H1 (cell line): ENCODE results near the gene CHST11. TPM values are rescaled to one million over a fixed set of nuclear protein-coding genes. Genes with fewer than 3 reads are reported as not detected.

Source experiments
- CTCF ChIA-PET: fragments of 300-600 bp; sonication (Branson Sonifier 250); formaldehyde crosslinking; loops from one replicate; lab custom pipeline; 2021; ENCODE audit not compliant: partially characterized antibody; lab: Charles Lee
- POLR2A ChIA-PET: fragments of 300-600 bp; sonication (Branson Sonifier 250); formaldehyde crosslinking; loops from one replicate; lab custom pipeline; 2021; ENCODE audit warnings: inconsistent platforms; ENCODE audit not compliant: partially characterized antibody; lab: Charles Lee
- DNase-seq, 2 experiments: peaks; one replicate each; pipeline versions ENCODE4 v3.0.0 to v3.0.0-alpha.2; 2010 to 2022; ENCODE audit warnings: low spot score in 2 of 2, low read depth in 1 of 2, mixed read lengths in 1 of 2
- FAIRE-seq: peaks from 2 replicates; lab custom pipeline; 2011; peaks lifted over from hg19 to GRCh38; lab: Jason Lieb, UNC
- H2AFZ ChIP-seq: 2 replicates; pipeline ENCODE4 v1.8.1; 2012; ENCODE audit warnings: low read length, inconsistent platforms
- H2AK5ac ChIP-seq: 2 replicates; pipeline ENCODE4 v1.6.1; 2013; ENCODE audit warnings: low read depth, low read length
- H2BK120ac ChIP-seq: replicated peaks from 2 replicates; pipeline ENCODE3; 2013; ENCODE audit warnings: low read depth, low read length, inconsistent platforms
- H2BK12ac ChIP-seq: 2 replicates; pipeline ENCODE4 v1.6.1; 2013; ENCODE audit warnings: low read depth, low read length
- H2BK15ac ChIP-seq: 2 replicates; pipeline ENCODE4 v1.6.1; 2013; ENCODE audit warnings: low read length
- H2BK20ac ChIP-seq: 2 replicates; pipeline ENCODE4 v1.6.1; 2013; ENCODE audit warnings: low read length
- H2BK5ac ChIP-seq: 2 replicates; pipeline ENCODE4 v1.6.1; 2013; ENCODE audit warnings: low read depth, low read length
- H3K14ac ChIP-seq: 2 replicates; pipeline ENCODE4 v1.6.1; 2013; ENCODE audit warnings: inconsistent platforms; ENCODE audit not compliant: insufficient read length
- H3K18ac ChIP-seq: 2 replicates; pipeline ENCODE4 v1.6.1; 2013; ENCODE audit warnings: low read length; ENCODE audit errors: extremely low read depth
- H3K23ac ChIP-seq: 2 replicates; pipeline ENCODE4 v1.6.1; 2013; ENCODE audit warnings: inconsistent platforms; ENCODE audit not compliant: insufficient read length
- H3K23me2 ChIP-seq: 2 replicates; pipeline ENCODE4 v1.6.1; 2013; ENCODE audit warnings: low read depth, low read length
- H3K27ac ChIP-seq: 2 replicates; pipeline ENCODE4 v1.6.1; 2011; ENCODE audit warnings: low read depth, low read length, inconsistent platforms
- H3K27me3 ChIP-seq, 4 experiments: replicated peaks in 1 of 4; 1 replicate in 1 of 4; 2 replicates in 3 of 4; pipeline versions ENCODE4 v1.6.1 to v1.8.1; 2011 to 2013; ENCODE audit warnings: low read length in 3 of 4, mild to moderate bottlenecking in 3 of 4, inconsistent platforms in 2 of 4, mixed read lengths in 2 of 4, moderate library complexity in 1 of 4; ENCODE audit not compliant: control insufficient read depth in 3 of 4, insufficient read depth in 3 of 4; ENCODE audit errors: extremely low read depth in 1 of 4
- H3K36me3 ChIP-seq, 4 experiments: 2 replicates each; pipeline versions ENCODE4 v1.6.1 to v1.8.1; 2011 to 2013; ENCODE audit warnings: mild to moderate bottlenecking in 4 of 4, low read length in 3 of 4, moderate library complexity in 2 of 4, control low read depth in 1 of 4, inconsistent platforms in 1 of 4; ENCODE audit not compliant: insufficient read depth in 4 of 4, control insufficient read depth in 2 of 4
- H3K4ac ChIP-seq: replicated peaks from 2 replicates; pipeline ENCODE3; 2013; ENCODE audit warnings: low read length, low read depth, mixed read lengths, inconsistent platforms; ENCODE audit not compliant: insufficient read length
- H3K4me1 ChIP-seq, 4 experiments: replicated peaks in 1 of 4; 1 replicate in 1 of 4; 2 replicates in 3 of 4; pipeline versions ENCODE4 v1.6.1 to v1.8.1; 2011 to 2013; ENCODE audit warnings: low read length in 3 of 4, inconsistent platforms in 2 of 4, mixed read lengths in 1 of 4; ENCODE audit not compliant: insufficient read depth in 4 of 4, control insufficient read depth in 3 of 4
- H3K4me2 ChIP-seq, 2 experiments: 2 replicates each; pipeline versions ENCODE4 v1.6.1 to v1.8.1; 2011 to 2013; ENCODE audit warnings: low read depth in 2 of 2, low read length in 2 of 2, control low read depth in 1 of 2, inconsistent platforms in 1 of 2, mild to moderate bottlenecking in 1 of 2; ENCODE audit not compliant: insufficient read depth in 1 of 2
- H3K4me3 ChIP-seq, 4 experiments: fragments of 200-600, 300-600 bp in 1 of 4; sonication (generic), shearing (Covaris generic), sonication (Bioruptor Twin) in 1 of 4; 2 replicates each; pipeline versions ENCODE4 v1.5.1 to v1.8.1; 2011 to 2016; ENCODE audit warnings: low read length in 4 of 4, low read depth in 3 of 4, control low read depth in 2 of 4, inconsistent platforms in 2 of 4, mild to moderate bottlenecking in 2 of 4, mixed read lengths in 1 of 4, moderate library complexity in 1 of 4; ENCODE audit not compliant: insufficient read depth in 2 of 4; ENCODE audit errors: extremely low read depth in 1 of 4
- H3K56ac ChIP-seq: replicated peaks from 2 replicates; pipeline ENCODE3; 2013; ENCODE audit warnings: low read depth, mild to moderate bottlenecking, mixed read lengths, low read length, inconsistent platforms; ENCODE audit not compliant: insufficient read length
- H3K79me1 ChIP-seq: 2 replicates; pipeline ENCODE4 v1.6.1; 2013; ENCODE audit warnings: low read depth, low read length, control low read depth
- H3K79me2 ChIP-seq, 2 experiments: 2 replicates each; pipeline versions ENCODE4 v1.6.1 to v1.8.1; 2012 to 2013; ENCODE audit warnings: low read length in 2 of 2, mild to moderate bottlenecking in 2 of 2, inconsistent platforms in 1 of 2; ENCODE audit not compliant: insufficient read depth in 2 of 2, control insufficient read depth in 1 of 2
- H3K9ac ChIP-seq, 4 experiments: replicated peaks in 1 of 4; 1 replicate in 1 of 4; 2 replicates in 3 of 4; pipeline versions ENCODE4 v1.6.1 to v1.8.1; 2011 to 2013; ENCODE audit warnings: low read depth in 3 of 4, low read length in 3 of 4, control low read depth in 2 of 4, mild to moderate bottlenecking in 2 of 4, moderate library complexity in 2 of 4, inconsistent platforms in 1 of 4; ENCODE audit errors: extremely low read depth in 1 of 4
- H3K9me3 ChIP-seq, 2 experiments: 2 replicates each; pipeline versions ENCODE4 v1.6.1 to v1.8.1; 2012 to 2013; ENCODE audit warnings: mild to moderate bottlenecking in 2 of 2, moderate library complexity in 2 of 2, control low read depth in 1 of 2, inconsistent platforms in 1 of 2, low read depth in 1 of 2, low read length in 1 of 2, mixed read lengths in 1 of 2; ENCODE audit not compliant: insufficient read depth in 2 of 2
- H4K20me1 ChIP-seq, 2 experiments: replicated peaks in 1 of 2; 2 replicates each; pipeline versions ENCODE3 to v1.8.1; 2011 to 2013; ENCODE audit warnings: inconsistent platforms in 2 of 2, low read length in 2 of 2, mild to moderate bottlenecking in 1 of 2; ENCODE audit not compliant: insufficient read depth in 2 of 2, control insufficient read depth in 1 of 2
- H4K5ac ChIP-seq: 2 replicates; pipeline ENCODE4 v1.6.1; 2013; ENCODE audit warnings: low read length, low read depth, mixed read lengths, inconsistent platforms; ENCODE audit not compliant: insufficient read length
- H4K8ac ChIP-seq: 2 replicates; pipeline ENCODE4 v1.8.0; 2013; ENCODE audit warnings: mild to moderate bottlenecking, moderate library complexity, low read length, inconsistent platforms; ENCODE audit not compliant: insufficient read depth; ENCODE audit errors: extremely low read depth
- H4K91ac ChIP-seq: replicated peaks from 2 replicates; pipeline ENCODE3; 2013; ENCODE audit warnings: low read length, mixed read lengths, inconsistent platforms; ENCODE audit not compliant: insufficient read length
- CBX5 ChIP-seq: fragments of 300-800, 300-1000 bp; sonication (generic); IDR thresholded peaks from 2 replicates; pipeline ENCODE4 v1.7.1; 2016; ENCODE audit warnings: antibody characterized with exemption, low read length, low read depth
- NANOG ChIP-seq: IDR thresholded peaks from 2 replicates; pipeline ENCODE4 v1.6.1; 2011; ENCODE audit warnings: low read length, low read depth, mild to moderate bottlenecking, inconsistent platforms; ENCODE audit not compliant: insufficient read depth, poor library complexity, severe bottlenecking
- SP2 ChIP-seq: IDR thresholded peaks from 2 replicates; pipeline ENCODE4 v1.6.1; 2012; ENCODE audit warnings: mild to moderate bottlenecking, low read length, inconsistent platforms
- WGBS, 2 experiments: shearing (Covaris generic) in 1 of 2; methylation state at CpG; one replicate each; pipeline versions ENCODE4 v1.1.6 to v1.1.7; 2013 to 2015; ENCODE audit warnings: low lambda C conversion rate in 2 of 2, mixed read lengths in 2 of 2, inconsistent platforms in 1 of 2, low coverage in 1 of 2, missing lambda C conversion rate in 1 of 2; ENCODE audit not compliant: insufficient replicate concordance in 2 of 2, insufficient coverage in 1 of 2, insufficient read length in 1 of 2; ENCODE audit errors: extremely low coverage in 1 of 2, missing lambda C conversion rate in 1 of 2; 5-methylcytosine and 5-hydroxymethylcytosine counted together
- polyA plus RNA-seq, 7 experiments: library from polyadenylated mRNA; depleted of rRNA in 3 of 7; stranded (reverse) in 5 of 7; unstranded in 2 of 7; fragments of >200 nt in 5 of 7; fragments of 200-250 nt in 2 of 7; gene quantifications; 1 replicate in 5 of 7; 2 replicates in 1 of 7; 4 replicates in 1 of 7; pipeline versions ENCODE4 v1.2.1 to v1.2.3, GENCODE V29; 2011 to 2013; ENCODE audit warnings: missing spikeins in 2 of 7, mixed read lengths in 2 of 7
- total RNA-seq: library from RNA; stranded (reverse); fragmentation: NEBNext Ultra II Directional; extraction: Animal tissue kit (Norgen Biotek cat#: 25700); gene quantifications from 2 replicates; pipeline ENCODE4 v1.2.1, GENCODE V29; 2021

CHST11 gene
- total and polyA plus RNA-seq, 2 of the 8 experiments (the other 6 are each of a cell fraction or from before 2014, with no cell fraction given) = 14.4 to 20.8 TPM

DNA sequence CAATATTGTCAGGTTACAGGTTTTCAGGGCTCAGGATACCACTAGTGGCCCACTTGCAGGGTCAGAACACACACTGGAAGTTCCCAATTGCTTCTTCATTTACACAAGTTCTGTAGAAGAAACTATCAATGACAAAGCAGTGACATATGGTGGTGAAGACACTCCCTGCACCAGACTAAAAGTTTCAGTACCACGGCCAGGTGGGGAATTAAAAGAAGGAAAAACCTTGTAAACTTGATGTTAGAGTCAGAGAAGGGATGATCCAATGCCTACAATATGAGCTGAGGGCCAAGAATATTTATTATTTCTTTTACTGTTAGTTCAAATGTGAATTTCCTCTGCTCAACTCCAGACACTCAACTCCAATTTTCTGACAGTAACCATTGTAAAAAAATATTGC, 31.8 kb upstream of the CHST11 start:
- H3K27me3 ChIP-seq = no peaks in the 10 kb centered on the region; a peak in 1 of 7 replicates
- H3K9me3 ChIP-seq = peaks cover 2 to 6% of the 10 kb centered on the region in 2 experiments; a peak in 1 of 4 replicates
- no peak overlapping the region for H3K18ac ChIP-seq
- no peak overlapping the region for H2BK120ac ChIP-seq
- H2AK5ac ChIP-seq = no peak overlapping the region
- H2BK5ac ChIP-seq = no peak overlapping the region
- H3K4me3 ChIP-seq = no peak overlapping the region
- FAIRE-seq (no peak), DNase-seq (no peak)
- H3K4ac ChIP-seq = no peak overlapping the region
- no peak overlapping the region for H3K56ac ChIP-seq
- no peak overlapping the region for H2BK15ac ChIP-seq
- H3K4me2 ChIP-seq = no peak overlapping the region
- no peak overlapping the region for H4K5ac ChIP-seq
- H2BK12ac ChIP-seq = no peak overlapping the region
- ChIA-PET POLR2A (no interaction called here), CTCF (no interaction called here)
- H3K23ac ChIP-seq = no peak overlapping the region
- H3K23me2 ChIP-seq = no peaks in the 10 kb centered on the region
- WGBS, 2 experiments = 79% methylated on average over 1 of the region's 1 CpG; no CpG with 5 or more reads in 1 of the 2 experiments
- no peak overlapping the region for H4K8ac ChIP-seq
- no peaks in the 10 kb centered on the region; a peak in 1 of 8 replicates for H3K36me3 ChIP-seq
- no peaks in the 10 kb centered on the region for H3K4me1 ChIP-seq
- H3K27ac ChIP-seq = no peak overlapping the region
- no peak overlapping the region for H2BK20ac ChIP-seq
- H4K91ac ChIP-seq = no peak overlapping the region
- no peaks in the 10 kb centered on the region for H3K79me1 ChIP-seq
- no peak overlapping the region for H3K14ac ChIP-seq
- no peaks in the 10 kb centered on the region for H3K79me2 ChIP-seq
- H4K20me1 ChIP-seq = no peaks in the 10 kb centered on the region
- H3K9ac ChIP-seq = no peak overlapping the region
- no peak overlapping the region for H2AFZ ChIP-seq
- no peak for TF ChIP-seq CBX5
- TF ChIP-seq NANOG = no peak
- no peak for TF ChIP-seq SP2
